A549 (cell line): ENCODE data around the gene BARX2. TPM values are rescaled to one million over a fixed set of nuclear protein-coding genes. Genes with fewer than 3 reads are reported as not detected.

Source experiments
- ATAC-seq, 2 experiments: fragments of 200-7000 bp in 1 of 2; fragments of >200 bp in 1 of 2; cut with Nextera tagmentation in 1 of 2; cut with Tn5 transposase in 1 of 2; 3 replicates each; pipeline versions ENCODE4 v1.8.0 to v1.9.1; 2018 to 2020; ENCODE audit warnings: mild to moderate bottlenecking in 1 of 2, moderate library complexity in 1 of 2
- CTCF ChIA-PET: fragments of 300-600 bp; sonication (Branson Sonifier 250); formaldehyde crosslinking; extraction: SDS; loops from one replicate; lab custom pipeline; 2021; ENCODE audit warnings: antibody characterized with exemption, inconsistent platforms; lab: Yijun Ruan, JAX
- POLR2A ChIA-PET: fragments of 350-600 bp; formaldehyde crosslinking; extraction: SDS; loops from one replicate; lab custom pipeline; 2021; ENCODE audit warnings: antibody characterized with exemption, inconsistent platforms; lab: Yijun Ruan, JAX
- DNase-seq, 2 experiments: peaks; one replicate each; pipeline versions ENCODE4 v3.0.0 to v3.0.0-alpha.2; 2011 to 2016; ENCODE audit warnings: low read depth in 1 of 2, low spot score in 1 of 2
- FAIRE-seq: peaks from 2 replicates; lab custom pipeline; 2011; peaks lifted over from hg19 to GRCh38; lab: Jason Lieb, UNC
- H3K27ac ChIP-seq, 2 experiments: fragments of >200 bp; sonication (Bioruptor Twin); formaldehyde crosslinking; 3 replicates each; pipeline ENCODE4 v1.5.1; 2016 to 2017
- H3K4me1 ChIP-seq: fragments of >200 bp; sonication (Bioruptor Twin); formaldehyde crosslinking; 3 replicates; pipeline ENCODE4 v1.6.1; 2016
- H3K4me2 ChIP-seq: fragments of >200 bp; sonication (Bioruptor Twin); formaldehyde crosslinking; 3 replicates; pipeline ENCODE4 v1.6.1; 2016
- H3K4me3 ChIP-seq: fragments of >200 bp; sonication (Bioruptor Twin); formaldehyde crosslinking; 3 replicates; pipeline ENCODE4 v1.5.1; 2016
- H3K9me3 ChIP-seq: fragments of >200 bp; sonication (Bioruptor Twin); formaldehyde crosslinking; 3 replicates; pipeline ENCODE4 v1.6.1; 2016
- ATOH8 ChIP-seq: fragments of 250-450 bp; sonication (Bioruptor Pico); IDR thresholded peaks from 2 replicates; pipeline ENCODE4 v1.5.0; 2020; ENCODE audit warnings: low read depth, mild to moderate bottlenecking, moderate library complexity
- EHMT2 ChIP-seq: fragments of 200-600 bp; sonication (generic); IDR thresholded peaks from 2 replicates; pipeline ENCODE4 v1.6.1; 2016; ENCODE audit warnings: antibody characterized with exemption, low read depth, mild to moderate bottlenecking, moderate library complexity
- ELK1 ChIP-seq: fragments of 150-350 bp; IDR thresholded peaks from 2 replicates; pipeline ENCODE4 v1.6.1; 2014; ENCODE audit warnings: low read depth, mild to moderate bottlenecking, low read length
- FOSB ChIP-seq: fragments of 250-450 bp; sonication (Bioruptor Pico); IDR thresholded peaks from 2 replicates; pipeline ENCODE4 v1.5.0; 2020; ENCODE audit warnings: mild to moderate bottlenecking, moderate library complexity
- HOXB13 ChIP-seq: fragments of 250-450 bp; sonication (Bioruptor Pico); IDR thresholded peaks from 2 replicates; pipeline ENCODE4 v1.5.0; 2020; ENCODE audit warnings: low read depth, mild to moderate bottlenecking, moderate library complexity
- JUNB ChIP-seq: fragments of >200 bp; sonication (Bioruptor Twin); formaldehyde crosslinking; IDR thresholded peaks from 2 replicates; pipeline ENCODE4 v1.6.1; 2016
- MYC ChIP-seq: IDR thresholded peaks from 2 replicates; pipeline ENCODE4 v1.6.1; 2012; ENCODE audit warnings: mild to moderate bottlenecking, inconsistent platforms, low read length, improper control_type of control experiment, borderline replicate concordance
- NFE2L2 ChIP-seq: fragments of 150-350 bp; conservative IDR thresholded peaks from 2 replicates; pipeline ENCODE4 v1.6.1; 2014; ENCODE audit warnings: low read length
- PBX3 ChIP-seq: IDR thresholded peaks from 2 replicates; pipeline ENCODE4 v1.6.1; 2012
- POLR2AphosphoS2 ChIP-seq: conservative IDR thresholded peaks from 2 replicates; pipeline ENCODE4 v1.6.1; 2012; ENCODE audit warnings: low read length, improper control_type of control experiment, inconsistent platforms
- RFX5 ChIP-seq: fragments of 450-650 bp; IDR thresholded peaks from 2 replicates; pipeline ENCODE4 v1.7.1; 2014; ENCODE audit warnings: antibody characterized with exemption, mild to moderate bottlenecking, moderate library complexity
- RNF2 ChIP-seq: fragments of 200-600 bp; sonication (generic); IDR thresholded peaks from 2 replicates; pipeline ENCODE4 v1.6.1; 2016; ENCODE audit warnings: low read depth, mild to moderate bottlenecking, antibody characterized with exemption, moderate library complexity, borderline replicate concordance
- SMC3 ChIP-seq: fragments of >200 bp; sonication (Bioruptor Twin); formaldehyde crosslinking; IDR thresholded peaks from 3 replicates; pipeline ENCODE4 v1.6.1; 2018; ENCODE audit warnings: inconsistent platforms
- TFCP2L1 ChIP-seq: fragments of 250-450 bp; sonication (Bioruptor Pico); IDR thresholded peaks from 2 replicates; pipeline ENCODE4 v1.5.0; 2021; ENCODE audit warnings: mild to moderate bottlenecking
- TP53 ChIP-seq: fragments of 250-450 bp; sonication (Bioruptor Pico); IDR thresholded peaks from 2 replicates; pipeline ENCODE4 v1.5.0; 2021; ENCODE audit warnings: mild to moderate bottlenecking, moderate library complexity
- ZFP36 ChIP-seq: fragments of 450-650 bp; IDR thresholded peaks from 2 replicates; pipeline ENCODE4 v1.6.1; 2014; ENCODE audit warnings: borderline replicate concordance; ENCODE audit not compliant: partially characterized antibody
- ZNF302 ChIP-seq: fragments of 250-450 bp; sonication (Bioruptor Pico); IDR thresholded peaks from 2 replicates; pipeline ENCODE4 v1.9.0; 2021; ENCODE audit warnings: inconsistent platforms, mild to moderate bottlenecking, moderate library complexity
- WGBS: methylation state at CpG from one replicate; pipeline ENCODE4 v1.1.6; 2017; ENCODE audit errors: missing lambda C conversion rate; 5-methylcytosine and 5-hydroxymethylcytosine counted together
- polyA plus RNA-seq, 4 experiments: library from polyadenylated mRNA; depleted of rRNA in 3 of 4; stranded (reverse); fragments of >200 nt; fragmentation: RNase III in 1 of 4; extraction: RNeasy Plus Mini Kit Qiagen cat#74134 plus additional on column Dnase treatment in 1 of 4; gene quantifications; 2 replicates in 3 of 4; 3 replicates in 1 of 4; pipeline ENCODE4 v1.2.3, GENCODE V29; 2011 to 2017
- TF ChIP-seq, protein P1 (sequence below): fragments of 200-600 bp; sonication (generic); IDR thresholded peaks from 2 replicates; pipeline ENCODE4 v1.6.1; 2016; ENCODE audit warnings: antibody characterized with exemption, mild to moderate bottlenecking, moderate library complexity
- TF ChIP-seq, protein P2 (sequence below): fragments of 250-450 bp; sonication (Bioruptor Pico); IDR thresholded peaks from 2 replicates; pipeline ENCODE4 v1.5.0; 2021; ENCODE audit warnings: mild to moderate bottlenecking, moderate library complexity, borderline replicate concordance
- TF ChIP-seq, protein P3 (sequence below): fragments of >200 bp; sonication (Bioruptor Twin); formaldehyde crosslinking; IDR thresholded peaks from 3 replicates; pipeline ENCODE4 v1.5.1; 2016

BARX2 gene
- polyA plus RNA-seq, 2 of the 4 experiments (the other 2 are of a cell fraction): not detected

DNA sequence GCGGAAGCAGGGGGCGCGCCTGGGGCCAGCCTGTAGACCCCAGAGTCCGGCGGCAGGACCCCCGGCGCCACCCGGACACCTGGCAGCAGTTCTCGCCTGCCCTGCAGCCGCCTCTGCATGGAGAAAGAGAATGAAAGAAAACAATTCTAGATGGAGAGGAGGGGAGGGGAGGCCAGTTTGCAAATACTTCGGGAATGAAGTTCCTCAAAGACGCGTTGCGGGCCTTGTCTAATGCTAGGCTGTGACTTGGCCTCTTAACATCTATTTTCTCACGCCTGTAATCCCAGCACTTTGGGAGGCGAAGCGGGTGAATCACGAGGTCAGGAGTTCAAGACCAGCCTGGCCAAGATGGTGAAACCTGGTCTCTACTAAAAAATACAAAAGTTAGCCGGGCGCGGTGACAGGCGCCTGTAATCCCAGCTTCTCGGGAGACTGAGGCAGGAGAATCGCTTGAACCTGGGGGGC, 2.1 kb upstream of the BARX2 start (continued):
- TF ChIP-seq EHMT2 (no peak), TFCP2L1 (CRISPR knock-in tag) (no peak), ATOH8 (no peak), ELK1 (no peak)
- TF ChIP-seq, protein P1, sequence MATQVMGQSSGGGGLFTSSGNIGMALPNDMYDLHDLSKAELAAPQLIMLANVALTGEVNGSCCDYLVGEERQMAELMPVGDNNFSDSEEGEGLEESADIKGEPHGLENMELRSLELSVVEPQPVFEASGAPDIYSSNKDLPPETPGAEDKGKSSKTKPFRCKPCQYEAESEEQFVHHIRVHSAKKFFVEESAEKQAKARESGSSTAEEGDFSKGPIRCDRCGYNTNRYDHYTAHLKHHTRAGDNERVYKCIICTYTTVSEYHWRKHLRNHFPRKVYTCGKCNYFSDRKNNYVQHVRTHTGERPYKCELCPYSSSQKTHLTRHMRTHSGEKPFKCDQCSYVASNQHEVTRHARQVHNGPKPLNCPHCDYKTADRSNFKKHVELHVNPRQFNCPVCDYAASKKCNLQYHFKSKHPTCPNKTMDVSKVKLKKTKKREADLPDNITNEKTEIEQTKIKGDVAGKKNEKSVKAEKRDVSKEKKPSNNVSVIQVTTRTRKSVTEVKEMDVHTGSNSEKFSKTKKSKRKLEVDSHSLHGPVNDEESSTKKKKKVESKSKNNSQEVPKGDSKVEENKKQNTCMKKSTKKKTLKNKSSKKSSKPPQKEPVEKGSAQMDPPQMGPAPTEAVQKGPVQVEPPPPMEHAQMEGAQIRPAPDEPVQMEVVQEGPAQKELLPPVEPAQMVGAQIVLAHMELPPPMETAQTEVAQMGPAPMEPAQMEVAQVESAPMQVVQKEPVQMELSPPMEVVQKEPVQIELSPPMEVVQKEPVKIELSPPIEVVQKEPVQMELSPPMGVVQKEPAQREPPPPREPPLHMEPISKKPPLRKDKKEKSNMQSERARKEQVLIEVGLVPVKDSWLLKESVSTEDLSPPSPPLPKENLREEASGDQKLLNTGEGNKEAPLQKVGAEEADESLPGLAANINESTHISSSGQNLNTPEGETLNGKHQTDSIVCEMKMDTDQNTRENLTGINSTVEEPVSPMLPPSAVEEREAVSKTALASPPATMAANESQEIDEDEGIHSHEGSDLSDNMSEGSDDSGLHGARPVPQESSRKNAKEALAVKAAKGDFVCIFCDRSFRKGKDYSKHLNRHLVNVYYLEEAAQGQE: no peak
- TF ChIP-seq, protein P2, sequence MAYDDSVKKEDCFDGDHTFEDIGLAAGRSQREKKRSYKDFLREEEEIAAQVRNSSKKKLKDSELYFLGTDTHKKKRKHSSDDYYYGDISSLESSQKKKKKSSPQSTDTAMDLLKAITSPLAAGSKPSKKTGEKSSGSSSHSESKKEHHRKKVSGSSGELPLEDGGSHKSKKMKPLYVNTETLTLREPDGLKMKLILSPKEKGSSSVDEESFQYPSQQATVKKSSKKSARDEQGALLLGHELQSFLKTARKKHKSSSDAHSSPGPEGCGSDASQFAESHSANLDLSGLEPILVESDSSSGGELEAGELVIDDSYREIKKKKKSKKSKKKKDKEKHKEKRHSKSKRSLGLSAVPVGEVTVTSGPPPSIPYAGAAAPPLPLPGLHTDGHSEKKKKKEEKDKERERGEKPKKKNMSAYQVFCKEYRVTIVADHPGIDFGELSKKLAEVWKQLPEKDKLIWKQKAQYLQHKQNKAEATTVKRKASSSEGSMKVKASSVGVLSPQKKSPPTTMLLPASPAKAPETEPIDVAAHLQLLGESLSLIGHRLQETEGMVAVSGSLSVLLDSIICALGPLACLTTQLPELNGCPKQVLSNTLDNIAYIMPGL (CRISPR knock-in tag): no peak
- TF ChIP-seq, all 56 proteins: peak for 0

- Histone ChIP-seq H3K9me3 (no peaks in the 10 kb centered on the region), H3K4me3 (peak overlapping the region; percentile 42), H3K27ac (no peak overlapping the region), H3K4me2 (peak overlapping the region; percentile 86), H3K4me1 (peaks cover 18% of the 10 kb centered on the region; the same call in 2 of the 3 replicates)
- WGBS: 3% methylated on average over 44 of the region's 57 CpGs
- no peak for TF ChIP-seq FOSB
- TF ChIP-seq RNF2: 0 out of 2 replicates have a peak, but pooled peaks have one; percentile 18
- DNase-seq (peak in 1 of 2 experiments; percentile 1), ATAC-seq (peak in 1 of 2 experiments; percentile 35; a peak in 3 of 6 replicates), FAIRE-seq (no peak)
- CTCF ChIA-PET: interaction anchor here (0.6 to 2.6 kb wide), 8 partner anchors 140 to 1321 kb away, joined by 3 to 45 read pairs (median 4); no protein-coding TSS in a partner anchor
- POLR2A ChIA-PET: no interaction called here
Observed at GRCh38 chr11:129374081-129374992, 1.3 kb upstream of the BARX2 start.

GRCh38 chr11:129374993-129375750, 476 bp upstream of the BARX2 start:
- Histone ChIP-seq H3K27ac (no peak overlapping the region), H3K9me3 (no peaks in the 10 kb centered on the region), H3K4me2 (peak overlapping the region; percentile 86), H3K4me3 (peak overlapping the region; percentile 42), H3K4me1 (peaks cover 18% of the 10 kb centered on the region; the same call in 2 of the 3 replicates)
- DNase-seq (peak; percentile 20 to 26), FAIRE-seq (no peak), ATAC-seq (peak; percentile 70 to 72)
- 1% methylated on average over 15 of the region's 66 CpGs for WGBS
- ChIA-PET POLR2A (no interaction called here), CTCF (interaction anchor here (0.6 to 2.6 kb wide), 17 partner anchors 8 to 383 kb away, joined by 3 to 45 read pairs (median 4); no protein-coding TSS in a partner anchor)
- TF ChIP-seq, protein P3, sequence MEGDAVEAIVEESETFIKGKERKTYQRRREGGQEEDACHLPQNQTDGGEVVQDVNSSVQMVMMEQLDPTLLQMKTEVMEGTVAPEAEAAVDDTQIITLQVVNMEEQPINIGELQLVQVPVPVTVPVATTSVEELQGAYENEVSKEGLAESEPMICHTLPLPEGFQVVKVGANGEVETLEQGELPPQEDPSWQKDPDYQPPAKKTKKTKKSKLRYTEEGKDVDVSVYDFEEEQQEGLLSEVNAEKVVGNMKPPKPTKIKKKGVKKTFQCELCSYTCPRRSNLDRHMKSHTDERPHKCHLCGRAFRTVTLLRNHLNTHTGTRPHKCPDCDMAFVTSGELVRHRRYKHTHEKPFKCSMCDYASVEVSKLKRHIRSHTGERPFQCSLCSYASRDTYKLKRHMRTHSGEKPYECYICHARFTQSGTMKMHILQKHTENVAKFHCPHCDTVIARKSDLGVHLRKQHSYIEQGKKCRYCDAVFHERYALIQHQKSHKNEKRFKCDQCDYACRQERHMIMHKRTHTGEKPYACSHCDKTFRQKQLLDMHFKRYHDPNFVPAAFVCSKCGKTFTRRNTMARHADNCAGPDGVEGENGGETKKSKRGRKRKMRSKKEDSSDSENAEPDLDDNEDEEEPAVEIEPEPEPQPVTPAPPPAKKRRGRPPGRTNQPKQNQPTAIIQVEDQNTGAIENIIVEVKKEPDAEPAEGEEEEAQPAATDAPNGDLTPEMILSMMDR: no peak
- TF ChIP-seq JUNB (no peak), RFX5 (no peak), NFE2L2 (no peak), ZFP36 (no peak), TP53 (CRISPR knock-in tag) (no peak), MYC (no peak), FOSB (no peak), HOXB13 (CRISPR knock-in tag) (no peak), POLR2AphosphoS2 (no peak), SMC3 (no peak), PBX3 (no peak), ZNF302 (CRISPR knock-in tag) (no peak)
